Renal cortical epithelial cell (primary cell): ENCODE measurements around the gene FUZ. TPM values are rescaled to one million over a fixed set of nuclear protein-coding genes. Genes with fewer than 3 reads are reported as not detected.

ENCODE experiments used
- DNase-seq: peaks from one replicate; pipeline ENCODE4 v3.0.0-alpha.2; 2011; ENCODE audit warnings: low read depth
- total RNA-seq: library from RNA; depleted of rRNA; stranded (reverse); fragments of >200 nt; gene quantifications from 2 replicates; pipeline ENCODE4 v1.2.3, GENCODE V29; 2014

The FUZ gene
- total RNA-seq, 1 donor from 2014 or later = 24.2 TPM

- DNase-seq = no peak
Observed at GRCh38 chr19:49806620-49806959, 6.5 kb downstream of the FUZ start.

GRCh38 chr19:49805822-49806619 is 7.1 kb downstream of the FUZ start:
- no peak for DNase-seq

- no peak for DNase-seq
Observed at GRCh38 chr19:49803529-49803856, 9.6 kb downstream of the FUZ start.

- no peak for DNase-seq
Observed at GRCh38 chr19:49802836-49803528, 10.1 kb downstream of the FUZ start.

- peak; percentile 60 for DNase-seq
Observed at GRCh38 chr19:49801966-49802661, 11.0 kb downstream of the FUZ start.

- no peak for DNase-seq
Observed at GRCh38 chr19:49801401-49801888, 11.6 kb downstream of the FUZ start.

- DNase-seq = no peak
Observed at GRCh38 chr19:49800771-49801170, 12.3 kb downstream of the FUZ start.

GRCh38 chr19:49799798-49800376 is 13.2 kb downstream of the FUZ start:
- no peak for DNase-seq

- no peak for DNase-seq
Observed at GRCh38 chr19:49799271-49799797, 13.8 kb downstream of the FUZ start.

GRCh38 chr19:49798574-49798973 is 14.5 kb downstream of the FUZ start:
- DNase-seq = no peak

GRCh38 chr19:49795615-49796014 is 17.5 kb downstream of the FUZ start:
- DNase-seq = no peak

- DNase-seq = peak; percentile 63
Observed at GRCh38 chr19:49793561-49793840, 19.6 kb downstream of the FUZ start.

- DNase-seq = no peak
Observed at GRCh38 chr19:49792829-49793560, 20.1 kb downstream of the FUZ start.

- no peak for DNase-seq
Observed at GRCh38 chr19:49791776-49792445, 21.2 kb downstream of the FUZ start.

GRCh38 chr19:49790866-49791265 is 22.2 kb downstream of the FUZ start:
- no peak for DNase-seq

GRCh38 chr19:49788857-49789256 is 24.2 kb downstream of the FUZ start:
- DNase-seq = no peak

- DNase-seq = no peak
Observed at GRCh38 chr19:49787746-49788145, 25.3 kb downstream of the FUZ start.

GRCh38 chr19:49786376-49786820 is 26.7 kb downstream of the FUZ start:
- DNase-seq = peak; percentile 72

GRCh38 chr19:49782515-49782914 is 30.6 kb downstream of the FUZ start:
- no peak for DNase-seq

- no peak for DNase-seq
Observed at GRCh38 chr19:49781394-49781793, 31.7 kb downstream of the FUZ start.

- no peak for DNase-seq
Observed at GRCh38 chr19:49780861-49781260, 32.2 kb downstream of the FUZ start.
